IMR-90 (cell line): Measurements from ENCODE around the gene NTM. TPM values are rescaled to one million over a fixed set of nuclear protein-coding genes. Genes with fewer than 3 reads are reported as not detected.
A peak's percentile ranks its signal among the peaks of the same experiment; 100 is the strongest.

ENCODE experiments used
- ATAC-seq: fragments of 200-7000 bp; cut with Tn5 transposase; 2 replicates; pipeline ENCODE4 v1.9.1; 2020; ENCODE audit warnings: low read depth, mild to moderate bottlenecking, moderate library complexity
- BruUV-seq: library from RNA; stranded (reverse); fragments of 400-500 nt; replicated peaks from 2 replicates; lab custom pipeline; 2021; lab: Mats Ljungman, UMichigan
- CTCF ChIA-PET: fragments of 300-600 bp; formaldehyde crosslinking; extraction: SDS; loops from one replicate; lab custom pipeline; 2021; ENCODE audit warnings: antibody characterized with exemption; lab: Yijun Ruan, JAX
- POLR2A ChIA-PET: fragments of 300-600 bp; sonication (Branson Sonifier 250); formaldehyde crosslinking; loops from one replicate; lab custom pipeline; 2022; ENCODE audit warnings: antibody characterized with exemption; ENCODE audit not compliant: unreplicated experiment; lab: Charles Lee
- DNase-seq: peaks from one replicate; pipeline ENCODE4 v3.0.0; 2013
- H2AFZ ChIP-seq: replicated peaks from 2 replicates; pipeline ENCODE3; 2013; ENCODE audit warnings: low read length, mild to moderate bottlenecking; ENCODE audit not compliant: poor library complexity
- H2AK5ac ChIP-seq: 2 replicates; pipeline ENCODE4 v1.6.1; 2013; ENCODE audit warnings: low read depth, low read length, inconsistent platforms
- H2AK9ac ChIP-seq: replicated peaks from 2 replicates; pipeline ENCODE3; 2013; ENCODE audit warnings: mild to moderate bottlenecking, low read depth, low read length, moderate library complexity; ENCODE audit not compliant: poor library complexity
- H2BK120ac ChIP-seq: 2 replicates; pipeline ENCODE4 v1.6.1; 2013; ENCODE audit warnings: low read depth, low read length, inconsistent platforms
- H2BK15ac ChIP-seq: 3 replicates; pipeline ENCODE4 v1.6.1; 2013; ENCODE audit warnings: low read depth, low read length, inconsistent platforms
- H2BK20ac ChIP-seq: 2 replicates; pipeline ENCODE4 v1.6.1; 2013; ENCODE audit warnings: low read depth, mild to moderate bottlenecking, inconsistent platforms, low read length, moderate library complexity
- H2BK5ac ChIP-seq: 2 replicates; pipeline ENCODE4 v1.6.1; 2013; ENCODE audit warnings: mild to moderate bottlenecking, low read depth, low read length, inconsistent platforms; ENCODE audit not compliant: poor library complexity, severe bottlenecking
- H3K14ac ChIP-seq: replicated peaks from 2 replicates; pipeline ENCODE4 v1.6.1; 2013; ENCODE audit warnings: low read depth, low read length, inconsistent platforms
- H3K18ac ChIP-seq: 2 replicates; pipeline ENCODE4 v1.6.1; 2013; ENCODE audit warnings: low read depth, low read length, control low read depth
- H3K23ac ChIP-seq: 2 replicates; pipeline ENCODE4 v1.6.1; 2013; ENCODE audit warnings: low read depth, low read length, inconsistent platforms
- H3K27ac ChIP-seq: 2 replicates; pipeline ENCODE4 v1.5.1; 2013; ENCODE audit warnings: mild to moderate bottlenecking, control low read depth, low read length; ENCODE audit not compliant: insufficient read depth
- H3K27me3 ChIP-seq: 2 replicates; pipeline ENCODE4 v1.6.1; 2013; ENCODE audit warnings: low read length; ENCODE audit not compliant: control insufficient read depth, insufficient read depth
- H3K36me3 ChIP-seq: 2 replicates; pipeline ENCODE4 v1.6.1; 2013; ENCODE audit warnings: low read length, mixed read lengths; ENCODE audit not compliant: control insufficient read depth, insufficient read depth
- H3K4ac ChIP-seq: 2 replicates; pipeline ENCODE4 v1.6.1; 2013; ENCODE audit warnings: low read depth, low read length, inconsistent platforms
- H3K4me1 ChIP-seq: 2 replicates; pipeline ENCODE4 v1.6.1; 2013; ENCODE audit warnings: low read length, mixed read lengths; ENCODE audit not compliant: control insufficient read depth, insufficient read depth
- H3K4me2 ChIP-seq: 2 replicates; pipeline ENCODE4 v1.6.1; 2013; ENCODE audit warnings: low read depth, mild to moderate bottlenecking, control low read depth, low read length, moderate library complexity
- H3K4me3 ChIP-seq: 2 replicates; pipeline ENCODE4 v1.5.1; 2013; ENCODE audit warnings: low read depth, mild to moderate bottlenecking, control low read depth, low read length, moderate library complexity; ENCODE audit not compliant: insufficient read depth
- H3K56ac ChIP-seq: 2 replicates; pipeline ENCODE4 v1.6.1; 2013; ENCODE audit warnings: low read length, inconsistent platforms; ENCODE audit not compliant: insufficient read depth; ENCODE audit errors: extremely low read depth
- H3K79me1 ChIP-seq, 2 experiments: 2 replicates each; pipeline ENCODE4 v1.6.1; 2013; ENCODE audit warnings: low read length in 2 of 2, inconsistent platforms in 1 of 2, low read depth in 1 of 2
- H3K9ac ChIP-seq: 2 replicates; pipeline ENCODE4 v1.6.1; 2013; ENCODE audit warnings: low read depth, low read length, control low read depth
- H3K9me1 ChIP-seq: 2 replicates; pipeline ENCODE4 v1.6.1; 2013; ENCODE audit warnings: low read length, inconsistent platforms; ENCODE audit not compliant: insufficient read depth
- H3K9me3 ChIP-seq: 2 replicates; pipeline ENCODE4 v1.6.1; 2013; ENCODE audit warnings: low read length; ENCODE audit not compliant: control insufficient read depth, insufficient read depth
- H4K20me1 ChIP-seq: 2 replicates; pipeline ENCODE4 v1.6.1; 2013; ENCODE audit warnings: low read length, inconsistent platforms; ENCODE audit not compliant: insufficient read depth
- H4K5ac ChIP-seq: 2 replicates; pipeline ENCODE4 v1.6.1; 2013; ENCODE audit warnings: mild to moderate bottlenecking, low read depth, low read length, control low read depth
- H4K8ac ChIP-seq, 2 experiments: 2 replicates each; pipeline ENCODE4 v1.6.1; 2013; ENCODE audit warnings: low read depth in 2 of 2, low read length in 2 of 2, control low read depth in 1 of 2, inconsistent platforms in 1 of 2
- H4K91ac ChIP-seq: 2 replicates; pipeline ENCODE4 v1.6.1; 2013; ENCODE audit warnings: low read depth, low read length, inconsistent platforms; ENCODE audit not compliant: insufficient read depth
- BHLHE40 ChIP-seq: fragments of 150-350 bp; IDR thresholded peaks from 2 replicates; pipeline ENCODE4 v1.6.1; 2016; ENCODE audit warnings: mild to moderate bottlenecking, low read depth, low read length
- CEBPB ChIP-seq: IDR thresholded peaks from 2 replicates; pipeline ENCODE4 v1.6.1; 2012; ENCODE audit warnings: low read depth, low read length, improper control_type of control experiment
- CHD1 ChIP-seq: IDR thresholded peaks from 2 replicates; pipeline ENCODE4 v1.6.1; 2012; ENCODE audit warnings: low read depth, low read length, improper control_type of control experiment
- FOS ChIP-seq: fragments of 150-350 bp; IDR thresholded peaks from 2 replicates; pipeline ENCODE4 v1.6.1; 2016; ENCODE audit warnings: low read depth, low read length
- MXI1 ChIP-seq: IDR thresholded peaks from 2 replicates; pipeline ENCODE4 v1.6.1; 2012; ENCODE audit warnings: low read depth, mild to moderate bottlenecking, low read length, moderate library complexity, borderline replicate concordance
- POLR2A ChIP-seq: IDR thresholded peaks from 2 replicates; pipeline ENCODE4 v1.6.1; 2012; ENCODE audit warnings: mild to moderate bottlenecking, low read depth, low read length
- RCOR1 ChIP-seq: IDR thresholded peaks from 2 replicates; pipeline ENCODE4 v1.6.1; 2012; ENCODE audit warnings: mild to moderate bottlenecking, low read length, improper control_type of control experiment; ENCODE audit not compliant: insufficient replicate concordance
- RFX5 ChIP-seq: IDR thresholded peaks from 2 replicates; pipeline ENCODE4 v1.8.0; 2012; ENCODE audit warnings: low read depth, mild to moderate bottlenecking, low read length, moderate library complexity
- SMC3 ChIP-seq: fragments of 150-350 bp; IDR thresholded peaks from 2 replicates; pipeline ENCODE4 v1.6.1; 2016; ENCODE audit warnings: low read depth, mild to moderate bottlenecking, antibody characterized with exemption, low read length, moderate library complexity
- WGBS, 2 experiments: methylation state at CpG; one replicate each; pipeline versions ENCODE4 v1.1.5 to v1.1.7; 2013; ENCODE audit warnings: missing lambda C conversion rate in 2 of 2; ENCODE audit not compliant: insufficient read length in 1 of 2; ENCODE audit errors: extremely low coverage in 2 of 2; 5-methylcytosine and 5-hydroxymethylcytosine counted together
- dilution Hi-C: fragments of 300-500 bp; cut with HindIII; formaldehyde crosslinking; loops from one replicate; pipeline ENCODE4 v1.14.3; 2018; ENCODE audit warnings: low sequenced_read_pairs; ENCODE audit not compliant: unreplicated experiment
- in situ Hi-C: fragments of 300-500 bp; cut with MboI; formaldehyde crosslinking; loops from 3 replicates; pipeline ENCODE4 v1.14.3; 2019; ENCODE audit warnings: low sequenced_read_pairs, inconsistent platforms, mixed read lengths
- intact Hi-C: fragments of 100-400 bp; cut with micrococcal nuclease; formaldehyde crosslinking; loops from 2 replicates; pipeline ENCODE4 v1.10.0; 2022
- polyA plus RNA-seq, 3 experiments: library from polyadenylated mRNA; depleted of rRNA; stranded (reverse); fragments of >200 nt; gene quantifications; 2 replicates each; pipeline ENCODE4 v1.2.3, GENCODE V29; 2012; ENCODE audit warnings: low replicate concordance in 1 of 3
- total RNA-seq: library from RNA; depleted of rRNA; stranded (reverse); fragments of >200 nt; gene quantifications from 2 replicates; pipeline ENCODE4 v1.2.3, GENCODE V29; 2012
- TF ChIP-seq, protein P1 (sequence below): fragments of 150-350 bp; IDR thresholded peaks from 2 replicates; pipeline ENCODE4 v1.6.1; 2017; ENCODE audit warnings: mild to moderate bottlenecking, antibody characterized with exemption, low read length, low read depth
- TF ChIP-seq, protein P2 (sequence below): conservative IDR thresholded peaks from 2 replicates; pipeline ENCODE4 v1.5.1; 2012; ENCODE audit warnings: mild to moderate bottlenecking, low read depth, low read length, improper control_type of control experiment
- TF ChIP-seq, protein P3 (sequence below): fragments of 150-350 bp; IDR thresholded peaks from 2 replicates; pipeline ENCODE4 v1.6.1; 2016; ENCODE audit warnings: low read depth, mild to moderate bottlenecking, low read length, moderate library complexity, borderline replicate concordance

Gene NTM
- total and polyA plus RNA-seq, 2 of the 4 experiments (the other 2 are of a cell fraction) = 19.5 to 25.5 TPM

DNA sequence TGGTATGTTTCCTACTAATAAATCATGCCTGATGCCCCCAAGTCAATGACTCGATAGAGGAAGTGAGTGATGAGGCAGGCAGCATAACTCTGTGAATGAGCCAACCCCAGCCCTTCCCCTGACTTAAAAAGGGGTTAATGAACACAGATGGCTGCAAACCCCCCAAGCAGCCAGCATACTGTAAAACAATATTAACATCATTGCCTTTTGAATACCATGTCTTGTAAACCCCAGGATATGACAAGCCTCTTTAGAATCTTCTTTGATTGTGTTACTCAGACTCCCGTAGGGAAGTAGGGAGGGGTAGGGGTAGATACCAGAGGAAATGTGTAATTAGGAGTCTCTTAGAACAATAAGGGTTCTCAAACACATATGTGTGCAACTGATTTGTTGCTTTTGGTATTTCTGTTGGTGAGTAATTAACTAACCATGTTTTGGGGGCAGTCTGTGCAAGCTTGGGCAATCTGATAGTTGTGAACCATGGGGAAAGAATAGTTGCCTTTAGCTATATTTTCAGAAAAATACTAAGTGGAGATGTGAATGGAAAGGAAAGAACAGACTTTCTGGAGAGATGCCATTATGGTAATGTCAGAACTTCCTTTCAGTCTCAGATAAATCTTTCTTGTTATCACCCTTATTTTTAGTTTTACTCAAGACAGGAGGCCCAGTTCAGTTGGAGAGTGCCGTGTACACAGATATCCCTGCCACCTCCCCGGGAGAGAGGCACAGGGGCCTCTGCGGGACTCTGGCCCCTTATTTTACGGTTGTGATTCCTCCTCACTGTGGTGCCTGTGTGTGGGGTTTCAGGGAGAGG is 701.8 kb downstream of the NTM start:
- dilution Hi-C loops = no loop called here
- peak overlapping the region; percentile 82 for H3K9ac ChIP-seq
- BruUV-seq = no TSS peak
- TF ChIP-seq, protein P1, sequence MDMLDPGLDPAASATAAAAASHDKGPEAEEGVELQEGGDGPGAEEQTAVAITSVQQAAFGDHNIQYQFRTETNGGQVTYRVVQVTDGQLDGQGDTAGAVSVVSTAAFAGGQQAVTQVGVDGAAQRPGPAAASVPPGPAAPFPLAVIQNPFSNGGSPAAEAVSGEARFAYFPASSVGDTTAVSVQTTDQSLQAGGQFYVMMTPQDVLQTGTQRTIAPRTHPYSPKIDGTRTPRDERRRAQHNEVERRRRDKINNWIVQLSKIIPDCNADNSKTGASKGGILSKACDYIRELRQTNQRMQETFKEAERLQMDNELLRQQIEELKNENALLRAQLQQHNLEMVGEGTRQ = no peak
- TF ChIP-seq CEBPB (peak; percentile 96), POLR2A (peak; percentile 23; the same call in 1 of the 2 replicates), SMC3 (peak; percentile 2; the same call in 1 of the 2 replicates), MXI1 (no peak), RFX5 (no peak), CHD1 (0 out of 2 replicates have a peak, but pooled peaks have one; percentile 38), FOS (peak; percentile 82), RCOR1 (no peak), BHLHE40 (no peak)
- TF ChIP-seq, protein P2, sequence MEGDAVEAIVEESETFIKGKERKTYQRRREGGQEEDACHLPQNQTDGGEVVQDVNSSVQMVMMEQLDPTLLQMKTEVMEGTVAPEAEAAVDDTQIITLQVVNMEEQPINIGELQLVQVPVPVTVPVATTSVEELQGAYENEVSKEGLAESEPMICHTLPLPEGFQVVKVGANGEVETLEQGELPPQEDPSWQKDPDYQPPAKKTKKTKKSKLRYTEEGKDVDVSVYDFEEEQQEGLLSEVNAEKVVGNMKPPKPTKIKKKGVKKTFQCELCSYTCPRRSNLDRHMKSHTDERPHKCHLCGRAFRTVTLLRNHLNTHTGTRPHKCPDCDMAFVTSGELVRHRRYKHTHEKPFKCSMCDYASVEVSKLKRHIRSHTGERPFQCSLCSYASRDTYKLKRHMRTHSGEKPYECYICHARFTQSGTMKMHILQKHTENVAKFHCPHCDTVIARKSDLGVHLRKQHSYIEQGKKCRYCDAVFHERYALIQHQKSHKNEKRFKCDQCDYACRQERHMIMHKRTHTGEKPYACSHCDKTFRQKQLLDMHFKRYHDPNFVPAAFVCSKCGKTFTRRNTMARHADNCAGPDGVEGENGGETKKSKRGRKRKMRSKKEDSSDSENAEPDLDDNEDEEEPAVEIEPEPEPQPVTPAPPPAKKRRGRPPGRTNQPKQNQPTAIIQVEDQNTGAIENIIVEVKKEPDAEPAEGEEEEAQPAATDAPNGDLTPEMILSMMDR = no peak
- TF ChIP-seq, protein P3, sequence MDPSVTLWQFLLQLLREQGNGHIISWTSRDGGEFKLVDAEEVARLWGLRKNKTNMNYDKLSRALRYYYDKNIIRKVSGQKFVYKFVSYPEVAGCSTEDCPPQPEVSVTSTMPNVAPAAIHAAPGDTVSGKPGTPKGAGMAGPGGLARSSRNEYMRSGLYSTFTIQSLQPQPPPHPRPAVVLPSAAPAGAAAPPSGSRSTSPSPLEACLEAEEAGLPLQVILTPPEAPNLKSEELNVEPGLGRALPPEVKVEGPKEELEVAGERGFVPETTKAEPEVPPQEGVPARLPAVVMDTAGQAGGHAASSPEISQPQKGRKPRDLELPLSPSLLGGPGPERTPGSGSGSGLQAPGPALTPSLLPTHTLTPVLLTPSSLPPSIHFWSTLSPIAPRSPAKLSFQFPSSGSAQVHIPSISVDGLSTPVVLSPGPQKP = no peak

More for the DNA sequence above, 701.8 kb downstream of the NTM start:
- peaks cover 16 to 63% of the 10 kb centered on the region in 2 experiments; a peak in 3 of 4 replicates for H3K79me1 ChIP-seq
- intact Hi-C loops = loop anchor here (1.0 to 5.0 kb wide), 3 partner anchors 40 to 175 kb away; no protein-coding TSS in a partner anchor
- ChIA-PET CTCF (interaction anchor here (0.6 to 1.8 kb wide), 6 partner anchors 9 to 1121 kb away, joined by 3 to 5 read pairs (median 3); no protein-coding TSS in a partner anchor), POLR2A (interaction anchor here (0.5 to 1.8 kb wide), 6 partner anchors 10 to 724 kb away, joined by 3 to 7 read pairs (median 4); no protein-coding TSS in a partner anchor)
- peak overlapping the region; percentile 98 for H3K56ac ChIP-seq
- ATAC-seq (peak; percentile 88), DNase-seq (peak; percentile 99)
- H4K20me1 ChIP-seq = no peaks in the 10 kb centered on the region
- H3K23ac ChIP-seq = peak overlapping the region; percentile 99
- H2AFZ ChIP-seq = peak overlapping the region; percentile 46
- H3K4me1 ChIP-seq = peaks cover 29% of the 10 kb centered on the region
- peak overlapping the region; percentile 98 for H2BK120ac ChIP-seq
- H2AK5ac ChIP-seq = peak overlapping the region; percentile 96
- H3K18ac ChIP-seq = peak overlapping the region; percentile 99
- H3K4me3 ChIP-seq = no peak overlapping the region
- H3K27ac ChIP-seq = peak overlapping the region; percentile 91
- no peaks in the 10 kb centered on the region for H3K27me3 ChIP-seq
- peak overlapping the region; percentile 94 for H2AK9ac ChIP-seq
- no peaks in the 10 kb centered on the region for H3K36me3 ChIP-seq
- peaks cover 29% of the 10 kb centered on the region for H3K9me1 ChIP-seq
- peak overlapping the region; percentile 100 for H3K4ac ChIP-seq
- peak overlapping the region; percentile 100 for H2BK20ac ChIP-seq
- in situ Hi-C loops = loop anchor here (25.0 kb wide), 1 partner anchor 1660 kb away; no protein-coding TSS in a partner anchor
- peak overlapping the region; percentile 98; the same call in 2 of the 3 replicates for H2BK15ac ChIP-seq
- peak overlapping the region; percentile 99 for H4K91ac ChIP-seq
- H3K14ac ChIP-seq = peak overlapping the region; percentile 99
- peak overlapping the region; percentile 82 for H4K5ac ChIP-seq
- H3K9me3 ChIP-seq = no peaks in the 10 kb centered on the region
- WGBS, 2 experiments = no CpG with 5 or more reads among the region's 6 CpGs
- peak overlapping the region; percentile 64 for H3K4me2 ChIP-seq
- H2BK5ac ChIP-seq = peak overlapping the region; percentile 98
- peak overlapping the region; percentile 98 for H4K8ac ChIP-seq
